SU-DHL-6 (cell line): Measurements from ENCODE around the gene TSC2.
A peak's percentile ranks its signal among the peaks of the same experiment; 100 is the strongest.

Experiments
- H2AFZ ChIP-seq: fragments of 200-600 bp; sonication (generic); 2 replicates; pipeline ENCODE4 v1.6.1; 2014; ENCODE audit warnings: low read depth, mild to moderate bottlenecking, moderate library complexity, mixed read lengths, antibody characterized with exemption, low read length; ENCODE audit not compliant: severe bottlenecking
- H3F3A ChIP-seq: fragments of 200-600 bp; shearing (Covaris generic); 2 replicates; pipeline ENCODE4 v1.6.0; 2016; ENCODE audit warnings: antibody characterized with exemption, mild to moderate bottlenecking; ENCODE audit not compliant: insufficient read depth
- H3K27ac ChIP-seq: fragments of 200-600 bp; sonication (generic); 2 replicates; pipeline ENCODE4 v1.5.1; 2016; ENCODE audit warnings: low read depth, mild to moderate bottlenecking, low read length, moderate library complexity, mixed read lengths
- H3K27me3 ChIP-seq: fragments of 200-600 bp; sonication (generic), shearing (Covaris generic); 2 replicates; pipeline ENCODE4 v1.6.0; 2014; ENCODE audit warnings: mild to moderate bottlenecking, low read length
- H3K36me3 ChIP-seq: fragments of 200-600 bp; sonication (generic); 2 replicates; pipeline ENCODE4 v1.6.1; 2014; ENCODE audit warnings: mild to moderate bottlenecking, low read length, mixed read lengths
- H3K4me2 ChIP-seq: fragments of 300-600, 200-600 bp; shearing (Covaris generic), sonication (generic); 2 replicates; pipeline ENCODE4 v1.6.0; 2014; ENCODE audit warnings: low read length, low read depth, mild to moderate bottlenecking; ENCODE audit not compliant: poor library complexity, severe bottlenecking
- H3K4me3 ChIP-seq: fragments of 200-600 bp; sonication (generic); 2 replicates; pipeline ENCODE4 v1.5.1; 2014; ENCODE audit warnings: antibody characterized with exemption, low read length, mild to moderate bottlenecking, mixed read lengths; ENCODE audit not compliant: insufficient read depth, poor library complexity, severe bottlenecking
- H3K79me2 ChIP-seq: fragments of 200-600 bp; sonication (generic); 2 replicates; pipeline ENCODE4 v1.6.1; 2014; ENCODE audit warnings: mild to moderate bottlenecking, low read length, moderate library complexity; ENCODE audit not compliant: insufficient read depth
- H3K9ac ChIP-seq: fragments of 200-600 bp; sonication (generic); 2 replicates; pipeline ENCODE4 v1.7.0; 2014; ENCODE audit warnings: mild to moderate bottlenecking, low read length
- H3K9me2 ChIP-seq: fragments of 200-600 bp; sonication (generic); replicated peaks from 2 replicates; pipeline ENCODE4 v1.6.1; 2014; ENCODE audit warnings: low read length; ENCODE audit not compliant: insufficient read depth
- H3K9me3 ChIP-seq: fragments of 200-600 bp; sonication (generic); 2 replicates; pipeline ENCODE4 v1.6.1; 2014; ENCODE audit warnings: low read length, mixed read lengths; ENCODE audit not compliant: insufficient read depth
- H4K20me1 ChIP-seq: fragments of 200-600 bp; sonication (generic); 2 replicates; pipeline ENCODE4 v1.6.1; 2014; ENCODE audit warnings: low read depth, mild to moderate bottlenecking, antibody characterized with exemption, low read length, moderate library complexity, mixed read lengths
- CTCF ChIP-seq: fragments of 200-600 bp; sonication (generic); IDR thresholded peaks from one replicate; pipeline ENCODE4 v1.5.1; 2017; ENCODE audit warnings: antibody characterized with exemption, mild to moderate bottlenecking, low read length, moderate library complexity; ENCODE audit not compliant: insufficient read depth, poor library complexity, severe bottlenecking
- EZH2phosphoT487 ChIP-seq: fragments of 200-600 bp; sonication (generic), shearing (Covaris generic); conservative IDR thresholded peaks from 2 replicates; pipeline ENCODE4 v1.6.1; 2018; ENCODE audit warnings: mild to moderate bottlenecking, antibody characterized with exemption, low read length, moderate library complexity, mixed read lengths

Gene TSC2

GRCh38 chr16:2002406-2003230 lies 45.2 kb upstream of the TSC2 start:
- H3K9me3 ChIP-seq = no peaks in the 10 kb centered on the region
- H2AFZ ChIP-seq = no peak overlapping the region
- no peak overlapping the region for H3K27ac ChIP-seq
- H3K27me3 ChIP-seq = no peaks in the 10 kb centered on the region
- no peaks in the 10 kb centered on the region; the same call in 1 of the 2 replicates for H4K20me1 ChIP-seq
- no peaks in the 10 kb centered on the region for H3K36me3 ChIP-seq
- no peak overlapping the region for H3K4me2 ChIP-seq
- H3F3A ChIP-seq = no peaks in the 10 kb centered on the region
- no peak for TF ChIP-seq EZH2phosphoT487
- TF ChIP-seq CTCF = no peak
- no peaks in the 10 kb centered on the region for H3K9me2 ChIP-seq
- H3K79me2 ChIP-seq = peaks cover 44% of the 10 kb centered on the region
- no peak overlapping the region for H3K4me3 ChIP-seq
- no peak overlapping the region for H3K9ac ChIP-seq

DNA sequence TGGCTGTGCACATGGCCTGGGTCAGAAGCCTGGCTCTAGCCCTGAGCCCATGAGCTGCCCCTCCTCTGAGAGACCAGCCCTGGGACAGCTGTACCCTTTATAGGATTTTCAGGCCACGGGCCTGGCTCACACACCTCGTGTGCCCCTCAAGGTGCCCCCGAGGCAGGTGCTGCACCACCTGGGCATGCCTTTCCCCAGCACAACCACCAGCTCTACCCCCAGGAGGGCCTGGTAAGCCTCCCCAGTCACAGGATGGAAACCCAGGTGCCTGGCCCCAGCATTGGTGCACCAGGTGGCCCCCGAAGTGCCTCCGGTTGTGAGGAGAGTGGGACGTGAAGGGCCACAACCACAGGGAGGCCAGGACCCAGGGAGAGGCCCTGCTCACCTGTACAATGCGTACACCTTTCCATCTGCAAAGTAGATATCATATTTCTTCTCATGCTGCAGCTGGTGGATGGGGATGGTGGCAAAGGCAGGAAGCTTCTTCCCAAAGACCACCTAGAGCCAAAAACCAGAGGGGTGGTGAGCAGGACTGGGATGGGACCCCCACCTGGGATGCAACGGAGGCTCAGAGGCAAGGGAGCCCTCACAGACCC lies 44.5 kb upstream of the TSC2 start:
- H3K9ac ChIP-seq = no peak overlapping the region
- no peak overlapping the region for H2AFZ ChIP-seq
- TF ChIP-seq CTCF (no peak), EZH2phosphoT487 (no peak)
- no peaks in the 10 kb centered on the region; the same call in 1 of the 2 replicates for H4K20me1 ChIP-seq
- H3K9me3 ChIP-seq = no peaks in the 10 kb centered on the region
- H3K36me3 ChIP-seq = no peaks in the 10 kb centered on the region
- no peaks in the 10 kb centered on the region for H3K27me3 ChIP-seq
- H3K79me2 ChIP-seq = peaks cover 51% of the 10 kb centered on the region
- H3K9me2 ChIP-seq = no peaks in the 10 kb centered on the region
- H3F3A ChIP-seq = 0 out of 2 replicates have a peak, but pooled peaks cover under 1% of the 10 kb centered on the region
- H3K27ac ChIP-seq = no peak overlapping the region
- no peak overlapping the region for H3K4me2 ChIP-seq
- no peak overlapping the region for H3K4me3 ChIP-seq

- no peaks in the 10 kb centered on the region; the same call in 1 of the 2 replicates for H4K20me1 ChIP-seq
- no peak overlapping the region for H3K4me3 ChIP-seq
- no peaks in the 10 kb centered on the region for H3K36me3 ChIP-seq
Observed at GRCh38 chr16:2003827-2004641, 43.8 kb upstream of the TSC2 start.

More at GRCh38 chr16:2003827-2004641, 43.8 kb upstream of the TSC2 start:
- Histone ChIP-seq H3K9ac (no peak overlapping the region), H3K79me2 (peaks cover 58% of the 10 kb centered on the region), H3K9me2 (no peaks in the 10 kb centered on the region), H3F3A (0 out of 2 replicates have a peak, but pooled peaks cover 3% of the 10 kb centered on the region), H3K27me3 (no peaks in the 10 kb centered on the region), H3K27ac (no peak overlapping the region), H3K9me3 (no peaks in the 10 kb centered on the region), H2AFZ (no peak overlapping the region), H3K4me2 (no peak overlapping the region)
- no peak for TF ChIP-seq EZH2phosphoT487
- peak; percentile 97 for TF ChIP-seq CTCF
